Measurements from ENCODE around the gene GABRG3. TPM values are rescaled to one million over a fixed set of nuclear protein-coding genes. Genes with fewer than 3 reads are reported as not detected.

Gene GABRG3
- not detected for total RNA-seq

DNA sequence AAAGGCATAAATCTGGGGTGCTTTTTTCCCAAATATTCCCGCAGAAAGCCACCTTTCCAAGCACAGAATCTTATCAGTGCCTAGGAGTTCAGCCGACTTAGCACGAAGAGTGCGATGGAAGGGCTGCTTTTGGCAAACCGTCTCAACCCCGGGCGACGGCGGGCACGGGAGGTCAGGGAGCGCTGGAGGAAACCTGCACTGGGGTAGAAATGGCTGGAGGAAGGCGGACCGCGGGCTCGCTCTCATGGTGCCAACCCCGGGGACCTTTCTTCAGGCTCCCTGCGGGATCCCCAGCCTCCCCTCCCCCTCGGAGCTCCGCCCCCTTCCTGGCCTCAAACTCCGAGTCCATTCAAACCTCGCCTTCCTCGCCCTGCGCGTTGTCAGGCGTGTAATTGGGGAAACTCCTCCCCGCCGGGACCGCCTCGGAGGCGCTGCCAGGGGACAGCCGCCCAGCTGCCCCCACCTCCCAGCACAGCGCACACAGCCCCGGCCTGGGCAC is at the start of gene GABRG3:
Gene GABRG3 (plus strand): TSS at position 470 of the 499 bp plus-strand sequence.
- DNase-seq (ENCODE audit: extremely low spot score): no peak
- Histone ChIP-seq H3K36me3 (no peaks in the 10 kb centered on the region), H3K4me3 (peak within 1 kb of the TSS; percentile 12 to 31 (median 25)), H3K4me1 (peaks cover 0 to 17% (median 4%) of the 10 kb centered on the region in 4 donors), H3K9me3 (no peaks in the 10 kb centered on the region), H3K27ac (replicated peaks in 1 of 4) (no peak within 1 kb of the TSS), H3K27me3 (peaks cover 0 to 61% (median 5%) of the 10 kb centered on the region in 4 donors)
- TF ChIP-seq CTCF (IDR thresholded peaks at IDR 0.05) (no peak), POLR2A (IDR thresholded peaks at IDR 0.05; ENCODE audit: low read depth) (no peak), POLR2AphosphoS5 (IDR thresholded peaks at IDR 0.05) (no peak), EP300 (IDR thresholded peaks at IDR 0.05) (no peak)
- 8% methylated on average over 13 of the region's 33 CpGs for WGBS
- intact Hi-C loops (cut with DNase I): no loop called here

DNA sequence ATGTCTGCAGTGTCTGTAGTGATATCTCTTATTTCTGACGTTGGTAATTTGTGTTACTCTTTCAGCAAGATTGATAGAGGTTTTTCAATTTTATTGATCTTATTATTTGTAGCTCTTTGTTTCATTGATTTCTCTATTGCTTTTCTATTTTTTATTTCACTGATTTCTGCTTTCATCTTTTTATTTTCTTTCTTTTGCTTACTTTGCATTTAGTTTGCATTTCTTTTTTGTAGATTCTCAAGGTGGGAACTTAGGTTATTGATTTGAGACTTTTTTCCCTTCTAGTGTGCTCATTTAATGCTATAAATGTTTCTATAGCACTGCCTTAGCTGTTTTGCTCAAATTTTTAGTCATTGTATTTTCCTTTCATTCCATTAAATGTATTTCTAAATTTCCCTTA is 49.5 kb upstream of the GABRG3 start:
- TF ChIP-seq POLR2AphosphoS5 (IDR thresholded peaks at IDR 0.05): no peak
- no peak for TF ChIP-seq POLR2A (IDR thresholded peaks at IDR 0.05; ENCODE audit: low read depth)
- no peak for TF ChIP-seq EP300 (IDR thresholded peaks at IDR 0.05)
- TF ChIP-seq CTCF (IDR thresholded peaks at IDR 0.05): no peak
- Histone ChIP-seq H3K27me3 (no peaks in the 10 kb centered on the region), H3K4me3 (no peak overlapping the region), H3K9me3 (peaks cover 0 to 30% (median 16%) of the 10 kb centered on the region in 4 donors), H3K4me1 (no peaks in the 10 kb centered on the region), H3K36me3 (no peaks in the 10 kb centered on the region), H3K27ac (replicated peaks in 1 of 4) (no peak overlapping the region)
- DNase-seq (ENCODE audit: extremely low spot score): no peak
- intact Hi-C loops (cut with DNase I): no loop called here
- WGBS: 73% methylated on average over 1 of the region's 1 CpG

DNA sequence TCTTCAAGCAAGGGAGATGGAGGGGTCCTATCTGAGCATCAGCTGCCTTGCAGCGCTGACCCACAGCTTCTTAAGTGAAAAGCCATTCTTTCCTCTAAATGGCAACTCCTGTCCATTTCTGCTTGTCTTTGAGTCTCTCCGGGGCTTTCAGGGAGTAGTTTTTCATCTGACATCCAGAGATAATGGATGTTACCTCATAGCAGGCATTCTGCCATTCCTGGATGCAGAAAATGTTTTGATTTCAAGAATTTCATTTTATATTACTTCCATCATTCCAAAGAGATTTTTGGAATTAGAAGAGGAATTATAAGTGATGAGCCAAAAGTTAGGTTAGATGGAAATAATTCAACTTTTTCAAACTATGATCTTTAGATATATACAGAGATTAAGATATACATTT is 44.9 kb upstream of the GABRG3 start:
- no peaks in the 10 kb centered on the region for H3K36me3 ChIP-seq
- intact Hi-C loops (cut with DNase I): no loop called here
- 62% methylated on average over 2 of the region's 2 CpGs for WGBS
- no peak for DNase-seq (ENCODE audit: extremely low spot score)
- no peaks in the 10 kb centered on the region for H3K27me3 ChIP-seq
- H3K9me3 ChIP-seq: peaks cover 0 to under 1% (median 0%) of the 10 kb centered on the region in 4 donors
- H3K4me3 ChIP-seq: no peak overlapping the region
- TF ChIP-seq CTCF (IDR thresholded peaks at IDR 0.05) (no peak), POLR2AphosphoS5 (IDR thresholded peaks at IDR 0.05) (no peak), EP300 (IDR thresholded peaks at IDR 0.05) (no peak), POLR2A (IDR thresholded peaks at IDR 0.05; ENCODE audit: low read depth) (no peak)
- no peak overlapping the region for H3K27ac ChIP-seq (replicated peaks in 1 of 4)
- H3K4me1 ChIP-seq: no peaks in the 10 kb centered on the region

GRCh38 chr15:26928051-26928450 is 42.9 kb upstream of the GABRG3 start:
- H3K27me3 ChIP-seq: no peaks in the 10 kb centered on the region
- H3K36me3 ChIP-seq: no peaks in the 10 kb centered on the region
- TF ChIP-seq POLR2AphosphoS5 (IDR thresholded peaks at IDR 0.05) (no peak), EP300 (IDR thresholded peaks at IDR 0.05) (no peak), POLR2A (IDR thresholded peaks at IDR 0.05; ENCODE audit: low read depth) (no peak), CTCF (IDR thresholded peaks at IDR 0.05) (no peak)
- no peak overlapping the region for H3K27ac ChIP-seq (replicated peaks in 1 of 4)
- intact Hi-C loops (cut with DNase I): no loop called here
- DNase-seq (ENCODE audit: extremely low spot score): no peak
- WGBS: 75% methylated on average over 8 of the region's 8 CpGs
- no peaks in the 10 kb centered on the region for H3K9me3 ChIP-seq
- no peaks in the 10 kb centered on the region for H3K4me1 ChIP-seq
- no peak overlapping the region for H3K4me3 ChIP-seq

GRCh38 chr15:26929588-26929987 is 41.4 kb upstream of the GABRG3 start:
- WGBS: 91% methylated on average over 2 of the region's 4 CpGs
- no peak for DNase-seq (ENCODE audit: extremely low spot score)
- H3K4me1 ChIP-seq: no peaks in the 10 kb centered on the region
- no peaks in the 10 kb centered on the region for H3K27me3 ChIP-seq
- intact Hi-C loops (cut with DNase I): no loop called here
- H3K9me3 ChIP-seq: no peaks in the 10 kb centered on the region
- no peaks in the 10 kb centered on the region for H3K36me3 ChIP-seq
- no peak overlapping the region for H3K4me3 ChIP-seq
- H3K27ac ChIP-seq (replicated peaks in 1 of 4): no peak overlapping the region
- TF ChIP-seq CTCF (IDR thresholded peaks at IDR 0.05): no peak
- no peak for TF ChIP-seq POLR2AphosphoS5 (IDR thresholded peaks at IDR 0.05)
- TF ChIP-seq POLR2A (IDR thresholded peaks at IDR 0.05; ENCODE audit: low read depth): no peak
- no peak for TF ChIP-seq EP300 (IDR thresholded peaks at IDR 0.05)
